HepG2 (cell line): ENCODE measurements around the gene PIGO. TPM values are rescaled to one million over a fixed set of nuclear protein-coding genes. Genes with fewer than 3 reads are reported as not detected.

ENCODE experiments used
- HNRNPL ChIP-seq: fragments of 200-400 bp; formaldehyde crosslinking; IDR thresholded peaks from 2 replicates; pipeline ENCODE4 v1.6.1; 2017; ENCODE audit warnings: mild to moderate bottlenecking, low read depth, low read length
- KLF11 ChIP-seq: IDR thresholded peaks from 2 replicates; pipeline ENCODE4 v1.6.1; 2016; ENCODE audit warnings: missing compliant biosample characterization
- MED13 ChIP-seq: sonication (generic); formaldehyde crosslinking; IDR thresholded peaks from 2 replicates; pipeline ENCODE4 v1.5.0; 2020; ENCODE audit warnings: missing genetic modification reagents
- NCOR1 ChIP-seq: fragments of 200-600 bp; sonication (generic); IDR thresholded peaks from 2 replicates; pipeline ENCODE4 v1.7.0; 2017; ENCODE audit warnings: antibody characterized with exemption, low read length, borderline replicate concordance
- PAX8 ChIP-seq: sonication (generic); formaldehyde crosslinking; IDR thresholded peaks from 2 replicates; pipeline ENCODE4 v1.8.0; 2022; ENCODE audit warnings: mild to moderate bottlenecking, missing genetic modification reagents, borderline replicate concordance
- PAXIP1 ChIP-seq: sonication (generic); formaldehyde crosslinking; conservative IDR thresholded peaks from 2 replicates; pipeline ENCODE4 v1.4.0; 2020; ENCODE audit warnings: mild to moderate bottlenecking, missing genetic modification reagents, moderate library complexity
- POLR2A ChIP-seq, 2 experiments: IDR thresholded peaks; 2 replicates each; pipeline ENCODE4 v1.6.1; 2011; ENCODE audit warnings: low read depth in 2 of 2, low read length in 2 of 2, mild to moderate bottlenecking in 1 of 2, moderate library complexity in 1 of 2; ENCODE audit not compliant: insufficient read depth in 1 of 2
- SIN3A ChIP-seq: IDR thresholded peaks from 2 replicates; pipeline ENCODE4 v1.6.1; 2011; ENCODE audit warnings: low read depth, mild to moderate bottlenecking, control low read depth, low read length, borderline replicate concordance
- ZNF577 ChIP-seq: sonication (generic); formaldehyde crosslinking; IDR thresholded peaks from 2 replicates; pipeline ENCODE4 v1.4.0; 2020; ENCODE audit warnings: mild to moderate bottlenecking, low read depth, missing genetic modification reagents, borderline replicate concordance
- ZNF713 ChIP-seq: sonication (generic); formaldehyde crosslinking; IDR thresholded peaks from 2 replicates; pipeline ENCODE4 v1.4.0; 2020; ENCODE audit warnings: mild to moderate bottlenecking, missing genetic modification reagents
- ZNF83 ChIP-seq: sonication (generic); formaldehyde crosslinking; IDR thresholded peaks from 2 replicates; pipeline ENCODE4 v1.4.0; 2020; ENCODE audit warnings: missing genetic modification reagents, mild to moderate bottlenecking, borderline replicate concordance
- ZSCAN22 ChIP-seq: sonication (generic); formaldehyde crosslinking; IDR thresholded peaks from 2 replicates; pipeline ENCODE4 v1.4.0; 2020; ENCODE audit warnings: mild to moderate bottlenecking, missing genetic modification reagents
- polyA plus RNA-seq, 8 experiments: library from polyadenylated mRNA; depleted of rRNA in 3 of 8; stranded (reverse) in 7 of 8; unstranded in 1 of 8; fragments of >200 nt; fragmentation: Illumina TruSeq in 4 of 8; extraction: Trizol in 4 of 8; gene quantifications; 2 replicates each; pipeline versions ENCODE4 v1.2.1 to v1.2.3, GENCODE V29; 2011 to 2016; ENCODE audit warnings: low read depth in 4 of 8, missing spikeins in 1 of 8, mixed read lengths in 1 of 8; ENCODE audit not compliant: insufficient read depth in 1 of 8
- total RNA-seq, 5 experiments: library from RNA; depleted of rRNA; stranded (reverse); fragments of >200 nt; fragmentation: Illumina TruSeq; extraction: Trizol; gene quantifications; 2 replicates each; pipeline ENCODE4 v1.2.3, GENCODE V29; 2016; ENCODE audit warnings: low read depth in 1 of 5
- TF ChIP-seq, protein P1 (sequence below): IDR thresholded peaks from 2 replicates; pipeline ENCODE4 v1.6.1; 2016

The PIGO gene
- total and polyA plus RNA-seq, 2 of the 13 experiments (the other 11 are each of a cell fraction or from before 2014, with no cell fraction given), result 20.5 to 26.2 TPM

- no peak for TF ChIP-seq PAX8 (CRISPR knock-in tag)
- TF ChIP-seq PAXIP1 (CRISPR knock-in tag), result no peak
- TF ChIP-seq KLF11 (CRISPR knock-in tag), result no peak
- TF ChIP-seq MED13 (CRISPR knock-in tag), result no peak
- TF ChIP-seq ZNF713 (CRISPR knock-in tag), result no peak
- no peak for TF ChIP-seq ZNF577
- TF ChIP-seq POLR2A (IDR thresholded peaks at IDR 0.05; ENCODE audit: insufficient read depth in 1 of 2, low read depth in 2 of 2, low read length in 2 of 2), result 0 out of 4 replicates have a peak, but pooled peaks of 1 of the 2 experiments have one; percentile 9
- TF ChIP-seq SIN3A, result no peak
- TF ChIP-seq, protein P1, sequence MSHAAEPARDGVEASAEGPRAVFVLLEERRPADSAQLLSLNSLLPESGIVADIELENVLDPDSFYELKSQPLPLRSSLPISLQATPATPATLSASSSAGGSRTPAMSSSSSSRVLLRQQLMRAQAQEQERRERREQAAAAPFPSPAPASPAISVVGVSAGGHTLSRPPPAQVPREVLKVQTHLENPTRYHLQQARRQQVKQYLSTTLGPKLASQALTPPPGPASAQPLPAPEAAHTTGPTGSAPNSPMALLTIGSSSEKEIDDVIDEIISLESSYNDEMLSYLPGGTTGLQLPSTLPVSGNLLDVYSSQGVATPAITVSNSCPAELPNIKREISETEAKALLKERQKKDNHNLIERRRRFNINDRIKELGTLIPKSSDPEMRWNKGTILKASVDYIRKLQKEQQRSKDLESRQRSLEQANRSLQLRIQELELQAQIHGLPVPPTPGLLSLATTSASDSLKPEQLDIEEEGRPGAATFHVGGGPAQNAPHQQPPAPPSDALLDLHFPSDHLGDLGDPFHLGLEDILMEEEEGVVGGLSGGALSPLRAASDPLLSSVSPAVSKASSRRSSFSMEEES (CRISPR knock-in tag), result no peak
- TF ChIP-seq ZNF83 (CRISPR knock-in tag), result no peak
- peak; percentile 48; the same call in 1 of the 2 replicates for TF ChIP-seq NCOR1
- TF ChIP-seq HNRNPL, result no peak
- no peak for TF ChIP-seq ZSCAN22
- TF ChIP-seq, all 625 proteins: peak for 5
These were observed 25.3 kb downstream of the PIGO start (continued) for GRCh38 chr9:35070823-35071813.
